ENCODE measurements around the gene R3HDM2.

- TF ChIP-seq, protein P1, sequence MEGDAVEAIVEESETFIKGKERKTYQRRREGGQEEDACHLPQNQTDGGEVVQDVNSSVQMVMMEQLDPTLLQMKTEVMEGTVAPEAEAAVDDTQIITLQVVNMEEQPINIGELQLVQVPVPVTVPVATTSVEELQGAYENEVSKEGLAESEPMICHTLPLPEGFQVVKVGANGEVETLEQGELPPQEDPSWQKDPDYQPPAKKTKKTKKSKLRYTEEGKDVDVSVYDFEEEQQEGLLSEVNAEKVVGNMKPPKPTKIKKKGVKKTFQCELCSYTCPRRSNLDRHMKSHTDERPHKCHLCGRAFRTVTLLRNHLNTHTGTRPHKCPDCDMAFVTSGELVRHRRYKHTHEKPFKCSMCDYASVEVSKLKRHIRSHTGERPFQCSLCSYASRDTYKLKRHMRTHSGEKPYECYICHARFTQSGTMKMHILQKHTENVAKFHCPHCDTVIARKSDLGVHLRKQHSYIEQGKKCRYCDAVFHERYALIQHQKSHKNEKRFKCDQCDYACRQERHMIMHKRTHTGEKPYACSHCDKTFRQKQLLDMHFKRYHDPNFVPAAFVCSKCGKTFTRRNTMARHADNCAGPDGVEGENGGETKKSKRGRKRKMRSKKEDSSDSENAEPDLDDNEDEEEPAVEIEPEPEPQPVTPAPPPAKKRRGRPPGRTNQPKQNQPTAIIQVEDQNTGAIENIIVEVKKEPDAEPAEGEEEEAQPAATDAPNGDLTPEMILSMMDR (conservative IDR thresholded peaks at IDR 0.05 in 1 of 2, IDR thresholded peaks at IDR 0.05 in 1 of 2; ENCODE audit: low read depth in 1 of 2, low read length in 2 of 2) = no peak
- no peak for TF ChIP-seq EZH2 (IDR thresholded peaks at IDR 0.05; ENCODE audit: low read length, missing control alignments)
Observed at GRCh38 chr12:57381693-57382220, 49.1 kb downstream of the R3HDM2 start.

Data from fibroblast of lung (primary cell).